VCaP (cell line): ENCODE results near the gene RTTN.

Source experiments
- H3K27ac ChIP-seq: fragments of 450-650 bp; 2 replicates; pipeline ENCODE4 v1.5.1; 2017
- TF ChIP-seq, protein P1 (sequence below): fragments of 450-650 bp; conservative IDR thresholded peaks from 2 replicates; pipeline ENCODE4 v1.5.1; 2017; ENCODE audit warnings: mild to moderate bottlenecking, moderate library complexity

The RTTN gene

DNA sequence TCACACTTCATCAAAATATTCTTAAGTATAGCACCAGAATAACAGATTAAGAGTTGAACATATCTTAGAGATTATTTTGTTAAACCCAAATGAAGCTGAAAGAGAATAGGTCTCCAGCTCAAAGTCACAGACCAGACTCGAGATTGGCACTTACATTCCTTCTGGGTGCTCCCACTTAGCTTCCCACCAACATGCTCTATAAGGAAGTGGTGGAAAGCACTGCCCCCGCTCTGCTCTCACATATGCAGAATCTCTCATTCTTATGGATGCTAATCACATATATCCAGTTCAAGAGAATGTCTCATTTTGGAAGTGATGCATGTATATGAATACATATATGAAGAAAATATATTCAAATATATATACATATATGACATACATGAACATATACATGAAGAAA lies 186.4 kb downstream of the RTTN start:
- no peak overlapping the region for H3K27ac ChIP-seq
- TF ChIP-seq, protein P1, sequence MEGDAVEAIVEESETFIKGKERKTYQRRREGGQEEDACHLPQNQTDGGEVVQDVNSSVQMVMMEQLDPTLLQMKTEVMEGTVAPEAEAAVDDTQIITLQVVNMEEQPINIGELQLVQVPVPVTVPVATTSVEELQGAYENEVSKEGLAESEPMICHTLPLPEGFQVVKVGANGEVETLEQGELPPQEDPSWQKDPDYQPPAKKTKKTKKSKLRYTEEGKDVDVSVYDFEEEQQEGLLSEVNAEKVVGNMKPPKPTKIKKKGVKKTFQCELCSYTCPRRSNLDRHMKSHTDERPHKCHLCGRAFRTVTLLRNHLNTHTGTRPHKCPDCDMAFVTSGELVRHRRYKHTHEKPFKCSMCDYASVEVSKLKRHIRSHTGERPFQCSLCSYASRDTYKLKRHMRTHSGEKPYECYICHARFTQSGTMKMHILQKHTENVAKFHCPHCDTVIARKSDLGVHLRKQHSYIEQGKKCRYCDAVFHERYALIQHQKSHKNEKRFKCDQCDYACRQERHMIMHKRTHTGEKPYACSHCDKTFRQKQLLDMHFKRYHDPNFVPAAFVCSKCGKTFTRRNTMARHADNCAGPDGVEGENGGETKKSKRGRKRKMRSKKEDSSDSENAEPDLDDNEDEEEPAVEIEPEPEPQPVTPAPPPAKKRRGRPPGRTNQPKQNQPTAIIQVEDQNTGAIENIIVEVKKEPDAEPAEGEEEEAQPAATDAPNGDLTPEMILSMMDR = no peak

DNA sequence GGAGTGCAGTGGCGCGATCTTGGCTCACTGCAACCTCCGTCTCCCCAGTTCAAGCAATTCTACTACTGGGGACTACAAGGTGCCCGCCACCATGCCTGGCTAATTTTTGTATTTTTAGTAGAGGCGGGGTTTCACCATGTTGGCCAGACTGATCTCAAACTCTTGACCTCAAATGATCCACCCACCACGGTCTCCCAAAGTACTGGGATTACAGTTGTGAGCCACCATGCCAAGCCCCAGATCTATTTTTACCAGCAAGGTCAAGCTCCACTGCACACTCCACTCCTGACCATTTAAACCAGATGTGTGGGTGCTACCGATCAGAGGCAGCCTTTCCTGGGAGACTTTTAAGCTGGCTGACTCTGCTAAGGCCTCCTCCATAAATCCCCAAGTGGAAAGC lies 190.4 kb downstream of the RTTN start:
- TF ChIP-seq, protein P1 = no peak
- no peak overlapping the region for H3K27ac ChIP-seq

DNA sequence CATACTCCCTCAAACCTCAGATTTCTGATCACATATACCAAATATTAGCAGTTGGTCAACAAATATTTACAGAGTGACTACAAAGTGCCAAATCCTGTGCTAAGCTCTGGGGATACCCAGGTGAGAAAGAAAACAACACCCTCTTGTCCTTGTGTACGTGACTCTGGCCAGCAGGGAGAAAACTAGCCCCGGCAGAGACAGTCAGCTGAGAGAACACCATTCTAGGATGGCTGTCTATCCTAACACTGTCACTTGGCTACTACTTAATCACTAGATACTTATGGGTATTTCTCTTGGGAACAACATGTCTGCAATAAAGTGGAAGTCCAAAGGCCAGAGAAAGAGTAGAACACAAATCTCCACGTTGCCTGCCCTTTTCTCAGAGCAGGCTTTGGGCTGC lies 199.9 kb downstream of the RTTN start:
- no peak overlapping the region for H3K27ac ChIP-seq
- TF ChIP-seq, protein P1 = no peak

DNA sequence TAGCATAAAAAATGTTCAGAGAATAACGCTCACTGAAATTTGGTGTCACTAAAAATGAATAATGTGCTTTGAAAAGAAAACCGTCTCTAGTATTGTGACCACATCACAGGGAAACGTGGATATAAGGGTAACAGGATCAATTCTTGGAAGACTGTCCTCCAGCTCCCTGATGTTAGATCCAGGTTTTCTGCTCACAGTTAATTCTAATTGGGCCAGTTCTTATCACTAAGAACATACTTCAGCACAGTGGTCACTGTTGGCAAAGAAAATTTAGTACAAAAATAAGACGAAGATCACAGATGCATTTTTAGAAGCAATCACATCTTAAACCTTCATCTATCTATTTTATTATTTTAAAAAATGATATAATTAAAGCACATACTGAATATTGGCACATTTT lies 200.8 kb downstream of the RTTN start:
- TF ChIP-seq, protein P1 = no peak
- H3K27ac ChIP-seq = no peak overlapping the region

DNA sequence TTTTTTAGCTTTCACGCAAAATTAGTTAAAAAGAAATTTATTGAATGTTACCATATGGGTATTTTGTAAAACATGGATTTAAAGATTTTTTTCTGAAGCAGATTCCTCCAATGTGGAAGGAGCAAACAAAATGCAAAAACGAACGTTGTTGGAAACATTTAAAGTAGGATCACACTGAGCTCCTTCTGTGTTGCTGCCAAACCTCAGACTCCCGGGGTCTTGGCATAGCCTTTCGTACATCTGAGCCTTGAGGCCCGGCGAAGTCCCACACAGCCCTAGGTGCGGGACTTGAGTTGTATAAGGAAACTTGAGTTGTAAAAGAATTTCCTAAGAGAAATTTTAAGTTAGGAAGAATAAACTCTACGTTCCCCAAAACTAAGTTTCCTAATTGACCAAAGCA lies 205.8 kb downstream of the RTTN start:
- TF ChIP-seq, protein P1 = no peak
- H3K27ac ChIP-seq = no peak overlapping the region

DNA sequence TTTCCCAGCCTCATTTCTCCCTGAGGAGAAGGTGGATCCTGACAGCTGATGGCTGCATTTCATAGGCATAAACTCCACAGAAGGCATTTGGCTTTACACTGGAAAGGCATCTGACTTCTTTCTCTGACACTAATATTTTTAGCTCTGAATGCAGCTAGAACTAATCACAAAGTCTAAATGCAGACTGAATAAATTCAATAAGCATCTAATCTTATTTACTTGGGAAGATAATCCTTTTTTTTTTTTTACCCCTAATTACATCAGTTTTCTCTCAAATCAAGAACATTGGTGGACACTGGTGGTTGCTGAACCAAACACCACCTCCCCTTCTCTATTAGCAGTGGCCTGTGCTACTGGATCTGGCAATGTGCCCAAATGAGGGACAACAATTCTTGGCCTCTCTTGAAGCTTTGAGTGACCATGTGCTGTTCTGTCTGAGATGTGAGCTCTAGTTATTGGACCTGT lies 206.9 kb downstream of the RTTN start:
- TF ChIP-seq, protein P1 = no peak

DNA sequence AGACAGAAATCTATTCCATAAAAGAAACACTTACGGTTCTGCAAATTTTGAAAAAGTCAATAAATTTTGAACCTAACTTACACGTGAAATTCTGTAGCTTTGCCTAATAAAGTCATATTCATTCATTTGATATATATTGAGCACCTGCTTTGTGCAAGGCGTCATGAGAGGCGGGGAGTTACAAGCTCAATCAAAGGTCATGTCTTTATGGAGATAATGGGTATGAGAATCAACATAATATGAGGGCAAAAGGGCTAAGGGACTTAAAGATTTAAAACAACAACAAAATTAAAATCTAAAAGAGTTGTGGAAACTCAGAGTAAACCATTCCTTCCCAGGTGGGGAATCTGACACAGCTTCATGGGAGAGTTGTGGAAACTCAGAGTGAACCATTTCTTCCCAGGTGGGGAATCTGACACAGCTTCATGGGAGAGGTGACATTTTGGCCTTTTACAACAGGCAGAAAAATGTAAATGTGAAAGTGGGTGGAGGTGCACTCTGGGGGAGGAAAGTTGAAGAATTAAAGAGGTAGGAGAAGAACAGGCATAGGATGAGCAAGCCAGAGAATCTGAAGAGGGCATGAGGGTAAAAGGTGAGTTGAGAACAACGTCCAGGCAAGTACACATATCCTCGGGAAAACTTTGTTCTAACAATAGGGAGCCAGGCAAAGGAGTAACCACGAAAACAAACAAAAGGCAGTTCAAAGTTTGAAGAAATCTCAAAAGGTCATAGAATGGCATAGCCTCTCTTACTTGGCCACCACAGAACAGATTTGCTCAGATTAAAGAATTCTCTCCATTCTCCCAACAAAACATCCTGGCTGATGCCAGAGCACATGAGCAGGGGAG lies 208.3 kb downstream of the RTTN start:
- TF ChIP-seq, protein P1 = no peak
- H3K27ac ChIP-seq = no peak overlapping the region

More for the DNA sequence above, 206.9 kb downstream of the RTTN start:
- H3K27ac ChIP-seq = no peak overlapping the region
